Erythroblast (primary cell): Measurements from ENCODE around the gene LYST.
"Not testable (repeated sequence)": the region's sequence is repeated elsewhere in the genome, so short reads cannot be mapped to it uniquely, and the experiment has no call there.

Source experiments
- DNase-seq, 2 experiments: peaks; one replicate each; lab custom pipeline; 2025; lab: John Stamatoyannopoulos, UW
- GATA1 ChIP-seq: IDR thresholded peaks from 2 replicates; pipeline ENCODE4 v1.6.1; 2011; ENCODE audit warnings: low read depth, mild to moderate bottlenecking, control low read depth, low read length, moderate library complexity
- POLR2A ChIP-seq: IDR thresholded peaks from 2 replicates; pipeline ENCODE4 v1.6.1; 2011; ENCODE audit warnings: mild to moderate bottlenecking, low read length

LYST gene

GRCh38 chr1:235802573-235803346 is 63.9 kb downstream of the LYST start:
- TF ChIP-seq GATA1: no peak
- TF ChIP-seq POLR2A: no peak
- no peak for DNase-seq

- no peak for DNase-seq
- TF ChIP-seq GATA1 (no peak), POLR2A (no peak)
These were observed 67.4 kb downstream of the LYST start for GRCh38 chr1:235799264-235799663.

- no peak for TF ChIP-seq POLR2A
- no peak for TF ChIP-seq GATA1
- DNase-seq: no peak
These were observed 75.1 kb downstream of the LYST start for GRCh38 chr1:235791532-235792060.

GRCh38 chr1:235790123-235790522 is 76.6 kb downstream of the LYST start:
- TF ChIP-seq GATA1 (no peak), POLR2A (no peak)
- DNase-seq: no peak

- DNase-seq: not testable (repeated sequence)
These were observed 80.3 kb downstream of the LYST start for GRCh38 chr1:235786227-235786898.

DNA sequence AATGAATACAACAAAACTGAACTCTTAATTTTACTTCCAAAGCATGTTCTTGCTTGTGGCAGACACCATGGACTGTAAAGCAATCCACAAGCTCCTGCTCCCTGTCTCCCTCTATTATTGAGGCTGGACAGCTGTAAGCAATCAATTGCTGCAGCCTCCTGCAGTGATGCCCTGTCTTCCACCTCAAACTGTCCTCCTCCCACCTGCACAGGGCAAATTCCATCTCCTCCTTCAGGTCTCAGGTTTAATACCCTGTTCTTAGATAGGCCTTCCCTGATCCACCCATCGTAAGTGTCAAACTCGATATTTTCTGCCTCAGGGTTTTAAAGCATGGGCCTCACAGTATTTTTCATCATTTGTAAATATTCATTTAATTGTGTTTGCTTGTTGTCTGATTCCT is 81.8 kb downstream of the LYST start:
- TF ChIP-seq GATA1 (no peak), POLR2A (no peak)
- no peak for DNase-seq

DNA sequence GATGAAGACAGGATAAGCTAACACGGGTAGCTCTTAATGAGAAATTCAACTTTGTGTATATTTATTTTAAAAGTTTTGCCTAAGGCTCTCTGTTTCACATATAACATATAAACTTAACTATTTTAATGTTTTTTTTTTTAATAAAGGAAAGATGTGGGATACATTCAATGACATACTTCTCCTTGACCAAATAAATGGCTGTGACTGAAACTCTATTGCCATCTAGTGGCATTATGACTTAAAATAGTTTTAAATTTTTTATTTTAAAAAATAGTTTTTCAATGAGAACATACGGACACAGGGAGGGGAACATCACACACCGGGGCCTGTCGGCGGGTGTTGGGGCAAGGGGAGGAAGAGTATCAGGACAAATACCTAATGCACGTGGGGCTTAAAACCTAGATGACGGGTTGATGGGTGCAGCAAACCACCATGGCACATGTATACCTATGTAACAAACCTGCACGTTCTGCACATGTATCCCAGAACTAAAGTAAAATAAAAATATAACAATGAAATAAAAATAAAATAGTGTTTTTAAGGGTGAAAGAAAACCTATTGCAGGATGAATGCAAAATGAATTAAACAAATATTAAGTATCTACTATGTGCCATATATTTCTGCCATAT is 83.4 kb downstream of the LYST start:
- DNase-seq: peak; percentile 49 to 57
- TF ChIP-seq POLR2A (no peak), GATA1 (no peak)

DNA sequence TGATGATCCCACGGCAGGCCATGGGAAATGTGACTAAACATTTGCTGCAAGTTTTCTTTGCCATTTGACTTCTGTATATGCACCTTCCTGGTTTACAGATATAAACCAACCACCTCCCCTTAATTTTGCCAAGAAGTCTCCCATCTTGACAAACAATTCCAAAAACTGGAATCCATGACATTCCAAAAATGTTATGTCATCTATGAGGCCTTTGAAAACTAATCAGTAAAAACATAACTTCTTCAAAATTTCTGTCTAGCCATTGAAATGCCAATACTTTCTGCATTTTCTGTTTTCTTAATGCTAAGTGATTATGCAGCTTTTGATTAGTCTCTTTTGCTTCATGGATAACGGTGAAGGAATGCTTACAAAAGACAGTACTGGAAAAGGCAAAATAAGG is 84.1 kb downstream of the LYST start:
- no peak for TF ChIP-seq POLR2A
- TF ChIP-seq GATA1: no peak
- DNase-seq: no peak

DNA sequence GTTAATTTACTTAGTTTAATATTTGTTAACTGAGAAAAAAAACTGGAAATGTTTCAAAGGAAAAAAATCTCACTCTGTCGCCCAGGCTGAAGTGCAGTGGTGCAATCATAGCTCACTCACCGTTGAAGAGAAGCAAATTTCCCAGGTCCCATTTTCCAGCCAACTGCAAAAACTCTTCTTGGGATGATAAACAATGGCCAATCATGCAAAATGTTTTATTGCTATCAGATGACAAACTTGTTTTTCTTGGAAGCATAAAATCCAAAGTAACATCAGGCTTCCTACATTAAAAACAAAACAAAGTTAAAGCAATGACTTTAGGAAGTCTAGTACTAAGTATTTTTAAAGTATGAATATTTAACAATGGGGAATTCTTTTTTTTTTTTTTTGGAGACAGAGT is 84.9 kb downstream of the LYST start:
- no peak for DNase-seq
- TF ChIP-seq GATA1 (no peak), POLR2A (no peak)

DNA sequence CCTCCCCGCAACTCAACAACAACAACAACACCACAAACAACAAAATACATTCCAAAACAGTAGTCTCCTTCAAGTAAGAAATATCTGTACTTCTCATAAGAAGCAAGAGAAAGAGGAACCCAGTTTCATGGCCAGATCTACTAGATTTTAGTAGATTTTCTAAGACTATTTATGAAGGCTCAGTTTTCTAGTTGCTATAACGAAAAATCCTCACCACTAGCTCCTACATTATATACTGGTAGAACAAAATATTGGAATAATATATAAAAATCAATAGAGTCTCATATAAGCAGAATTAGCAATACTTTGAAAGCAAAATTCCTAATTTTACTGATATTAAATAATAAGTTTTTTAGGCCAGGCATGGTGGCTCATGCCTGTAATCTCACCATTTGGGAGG is 86.9 kb downstream of the LYST start:
- TF ChIP-seq GATA1 (no peak), POLR2A (no peak)
- no peak for DNase-seq

DNA sequence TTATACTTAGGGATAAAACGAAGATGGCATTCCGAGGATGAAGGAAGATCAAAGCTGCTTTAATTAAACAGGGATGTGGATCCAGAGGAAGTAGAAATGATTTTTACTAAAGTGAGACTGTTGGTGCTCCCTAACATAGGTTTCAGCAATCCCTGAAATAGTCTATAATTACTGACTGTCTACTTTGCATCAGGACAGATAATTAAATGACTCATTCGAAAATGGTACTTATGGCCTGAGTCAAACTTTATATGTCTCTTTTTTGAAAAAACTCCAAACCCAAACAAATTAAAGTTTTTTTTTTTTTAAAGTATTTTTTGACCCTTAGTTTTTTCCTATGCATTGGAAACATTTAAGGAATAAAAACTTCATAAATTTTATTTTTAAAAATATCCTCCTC is 90.3 kb downstream of the LYST start:
- DNase-seq: no peak
- TF ChIP-seq GATA1 (no peak), POLR2A (no peak)

GRCh38 chr1:235775246-235775860 is 91.4 kb downstream of the LYST start:
- TF ChIP-seq GATA1: no peak
- no peak for TF ChIP-seq POLR2A
- peak; percentile 46 to 87 for DNase-seq

DNA sequence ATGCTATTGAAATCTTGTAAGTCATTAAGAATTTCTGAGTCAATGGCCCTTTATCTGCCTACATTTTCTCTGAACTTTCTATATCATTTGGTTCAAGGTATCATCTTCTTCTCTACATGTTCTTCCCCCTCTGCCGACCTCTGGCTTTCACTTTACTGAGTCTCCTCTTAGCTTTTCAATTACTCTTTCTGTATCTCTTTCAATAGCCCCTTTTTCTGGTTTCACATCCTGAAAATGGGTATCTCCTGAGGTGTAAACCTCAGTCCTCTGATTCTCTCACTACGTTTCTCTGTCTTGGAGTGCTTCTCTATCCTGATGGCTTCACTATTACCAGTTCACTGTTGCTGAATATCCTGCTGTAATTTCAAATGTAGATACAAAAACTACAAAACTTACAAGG is 98.9 kb downstream of the LYST start:
- no peak for DNase-seq
- no peak for TF ChIP-seq GATA1
- TF ChIP-seq POLR2A: no peak
